ENCODE results near the gene OR52E5. TPM values are rescaled to one million over a fixed set of nuclear protein-coding genes. Genes with fewer than 3 reads are reported as not detected.

The OR52E5 gene
- total and polyA plus RNA-seq, 9 donors, result not detected

GRCh38 chr11:5910540-5910939 is 17.5 kb downstream of the OR52E5 start:
- H3K4me1 ChIP-seq (ENCODE audit: insufficient read depth), result no peaks in the 10 kb centered on the region
- no peaks in the 10 kb centered on the region for H3K9me3 ChIP-seq
- TF ChIP-seq EP300 (IDR thresholded peaks at IDR 0.05) (no peak), CTCF (IDR thresholded peaks at IDR 0.05) (no peak), POLR2A (IDR thresholded peaks at IDR 0.05) (no peak)
- H3K27me3 ChIP-seq, result no peaks in the 10 kb centered on the region
- H3K36me3 ChIP-seq, result no peaks in the 10 kb centered on the region
- no peak overlapping the region for H3K4me3 ChIP-seq
- WGBS, 3 donors, result 76 to 86% (median 80%) methylated on average over 2 of the region's 2 CpGs
- DNase-seq, result no peak
- no peak overlapping the region for H3K27ac ChIP-seq
- intact Hi-C loops (cut with DNase I), result no loop called here

GRCh38 chr11:5922749-5923426 is 29.9 kb downstream of the OR52E5 start:
- DNase-seq, result no peak
- intact Hi-C loops (cut with DNase I), result no loop called here
- no peak overlapping the region for H3K4me3 ChIP-seq
- no peaks in the 10 kb centered on the region for H3K9me3 ChIP-seq
- no peaks in the 10 kb centered on the region for H3K36me3 ChIP-seq
- no peak overlapping the region for H3K27ac ChIP-seq
- 61 to 83% (median 74%) methylated on average over 2 of the region's 2 CpGs for WGBS, 3 donors
- H3K27me3 ChIP-seq, result no peaks in the 10 kb centered on the region
- TF ChIP-seq POLR2A (IDR thresholded peaks at IDR 0.05) (no peak), CTCF (IDR thresholded peaks at IDR 0.05) (no peak), EP300 (IDR thresholded peaks at IDR 0.05) (no peak)
- H3K4me1 ChIP-seq (ENCODE audit: insufficient read depth), result no peaks in the 10 kb centered on the region

GRCh38 chr11:5923427-5923776 is 30.4 kb downstream of the OR52E5 start:
- Histone ChIP-seq H3K36me3 (no peaks in the 10 kb centered on the region), H3K9me3 (no peaks in the 10 kb centered on the region), H3K27me3 (no peaks in the 10 kb centered on the region), H3K27ac (no peak overlapping the region), H3K4me3 (no peak overlapping the region), H3K4me1 (ENCODE audit: insufficient read depth) (no peaks in the 10 kb centered on the region)
- intact Hi-C loops (cut with DNase I), result no loop called here
- no peak for TF ChIP-seq POLR2A (IDR thresholded peaks at IDR 0.05)
- no peak for TF ChIP-seq EP300 (IDR thresholded peaks at IDR 0.05)
- no peak for TF ChIP-seq CTCF (IDR thresholded peaks at IDR 0.05)
- DNase-seq, result no peak

- H3K36me3 ChIP-seq, result no peaks in the 10 kb centered on the region
- H3K4me1 ChIP-seq (ENCODE audit: insufficient read depth), result no peaks in the 10 kb centered on the region
- H3K9me3 ChIP-seq, result no peaks in the 10 kb centered on the region
- TF ChIP-seq POLR2A (IDR thresholded peaks at IDR 0.05) (no peak), EP300 (IDR thresholded peaks at IDR 0.05) (no peak), CTCF (IDR thresholded peaks at IDR 0.05) (no peak)
- no peak overlapping the region for H3K27ac ChIP-seq
- no peak for DNase-seq
- no peak overlapping the region for H3K4me3 ChIP-seq
- no peaks in the 10 kb centered on the region for H3K27me3 ChIP-seq
- intact Hi-C loops (cut with DNase I), result no loop called here
These were observed 30.8 kb downstream of the OR52E5 start for GRCh38 chr11:5923794-5924193.
